Type B pancreatic cell (in vitro differentiated cells): ENCODE results near the gene TMEM141. TPM values are rescaled to one million over a fixed set of nuclear protein-coding genes. Genes with fewer than 3 reads are reported as not detected.

ENCODE experiments used
- DNase-seq: peaks from one replicate; pipeline ENCODE4 v3.0.0; 2021; ENCODE audit warnings: mixed read lengths; ENCODE audit not compliant: unreplicated experiment; ENCODE audit errors: extremely low spot score
- H3K27ac Mint-ChIP-seq: 2 replicates; pipeline ENCODE4 v1.8.0; 2021; ENCODE audit warnings: mild to moderate bottlenecking, mixed read lengths
- H3K27me3 Mint-ChIP-seq: 2 replicates; pipeline ENCODE4 v1.8.0; 2021; ENCODE audit warnings: mixed read lengths
- H3K36me3 Mint-ChIP-seq: 2 replicates; pipeline ENCODE4 v1.8.0; 2021; ENCODE audit warnings: mixed read lengths
- H3K4me1 Mint-ChIP-seq: one replicate; pipeline ENCODE4 v1.8.0; 2021; ENCODE audit warnings: mixed read lengths; ENCODE audit not compliant: unreplicated experiment
- H3K4me3 Mint-ChIP-seq: 2 replicates; pipeline ENCODE4 v1.8.0; 2021; ENCODE audit warnings: mild to moderate bottlenecking, mixed read lengths
- H3K9me3 Mint-ChIP-seq: 2 replicates; pipeline ENCODE4 v1.8.0; 2021; ENCODE audit warnings: mixed read lengths
- total RNA-seq: library from RNA; stranded (reverse); gene quantifications from 2 replicates; pipeline ENCODE4 v1.2.1, GENCODE V29; 2021; ENCODE audit warnings: low replicate concordance
- TF ChIP-seq, protein P1 (sequence below): fragments of 200-600 bp; sonication (generic); conservative IDR thresholded peaks from 2 replicates; pipeline ENCODE4 v1.5.0; 2021; ENCODE audit warnings: antibody characterized with exemption, mild to moderate bottlenecking

TMEM141 gene
- total RNA-seq, 1 donor from 2014 or later: 62.3 TPM

DNA sequence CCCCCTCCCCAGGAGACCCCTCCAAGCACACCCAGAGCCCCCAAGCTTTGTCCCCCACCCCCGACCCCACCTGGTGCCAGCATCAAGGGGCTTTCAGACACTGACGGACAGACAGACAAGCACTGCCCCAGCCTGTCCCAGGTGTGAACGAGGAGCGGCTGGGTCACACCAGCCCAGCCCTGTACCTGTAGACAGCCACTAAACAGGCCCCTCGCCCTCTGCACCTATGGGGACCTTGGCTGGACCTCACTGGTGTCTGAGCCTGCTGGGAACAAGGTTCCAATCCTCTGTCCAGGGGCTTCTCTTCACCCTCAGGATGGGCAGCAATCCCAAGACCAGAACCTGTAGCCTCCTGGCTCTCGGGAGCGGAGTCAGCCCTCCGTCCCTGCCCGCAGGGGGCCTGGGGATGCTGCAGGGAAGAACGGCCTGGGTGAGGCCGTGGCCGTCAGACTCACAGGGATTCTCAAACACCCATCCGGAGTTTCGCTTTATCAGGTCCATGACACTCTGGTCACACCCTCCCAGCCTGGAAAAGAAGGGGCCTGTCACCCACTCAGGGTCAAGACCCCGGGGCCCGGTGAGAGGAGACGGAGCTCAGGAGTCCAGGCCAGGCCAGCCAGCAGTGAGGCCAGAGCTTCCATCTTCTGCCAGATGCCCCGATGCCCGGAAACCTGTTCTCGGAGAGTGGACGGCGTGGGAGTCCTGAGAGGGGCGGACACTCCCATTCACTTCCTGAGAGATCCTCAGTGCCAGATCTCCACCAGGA lies 45.6 kb upstream of the TMEM141 start:
- TF ChIP-seq, protein P1, sequence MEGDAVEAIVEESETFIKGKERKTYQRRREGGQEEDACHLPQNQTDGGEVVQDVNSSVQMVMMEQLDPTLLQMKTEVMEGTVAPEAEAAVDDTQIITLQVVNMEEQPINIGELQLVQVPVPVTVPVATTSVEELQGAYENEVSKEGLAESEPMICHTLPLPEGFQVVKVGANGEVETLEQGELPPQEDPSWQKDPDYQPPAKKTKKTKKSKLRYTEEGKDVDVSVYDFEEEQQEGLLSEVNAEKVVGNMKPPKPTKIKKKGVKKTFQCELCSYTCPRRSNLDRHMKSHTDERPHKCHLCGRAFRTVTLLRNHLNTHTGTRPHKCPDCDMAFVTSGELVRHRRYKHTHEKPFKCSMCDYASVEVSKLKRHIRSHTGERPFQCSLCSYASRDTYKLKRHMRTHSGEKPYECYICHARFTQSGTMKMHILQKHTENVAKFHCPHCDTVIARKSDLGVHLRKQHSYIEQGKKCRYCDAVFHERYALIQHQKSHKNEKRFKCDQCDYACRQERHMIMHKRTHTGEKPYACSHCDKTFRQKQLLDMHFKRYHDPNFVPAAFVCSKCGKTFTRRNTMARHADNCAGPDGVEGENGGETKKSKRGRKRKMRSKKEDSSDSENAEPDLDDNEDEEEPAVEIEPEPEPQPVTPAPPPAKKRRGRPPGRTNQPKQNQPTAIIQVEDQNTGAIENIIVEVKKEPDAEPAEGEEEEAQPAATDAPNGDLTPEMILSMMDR: no peak
- H3K4me3 Mint-ChIP-seq: no peak overlapping the region
- H3K27ac Mint-ChIP-seq: no peak overlapping the region
- no peaks in the 10 kb centered on the region for H3K4me1 Mint-ChIP-seq
- DNase-seq: no peak
- H3K27me3 Mint-ChIP-seq: no peaks in the 10 kb centered on the region
- H3K9me3 Mint-ChIP-seq: no peaks in the 10 kb centered on the region
- H3K36me3 Mint-ChIP-seq: no peaks in the 10 kb centered on the region

GRCh38 chr9:136746155-136746490 lies 45.0 kb upstream of the TMEM141 start:
- Mint-ChIP-seq H3K4me1 (no peaks in the 10 kb centered on the region), H3K27ac (no peak overlapping the region), H3K27me3 (no peaks in the 10 kb centered on the region), H3K36me3 (no peaks in the 10 kb centered on the region), H3K4me3 (no peak overlapping the region), H3K9me3 (no peaks in the 10 kb centered on the region)
- TF ChIP-seq, protein P1: no peak
- no peak for DNase-seq

DNA sequence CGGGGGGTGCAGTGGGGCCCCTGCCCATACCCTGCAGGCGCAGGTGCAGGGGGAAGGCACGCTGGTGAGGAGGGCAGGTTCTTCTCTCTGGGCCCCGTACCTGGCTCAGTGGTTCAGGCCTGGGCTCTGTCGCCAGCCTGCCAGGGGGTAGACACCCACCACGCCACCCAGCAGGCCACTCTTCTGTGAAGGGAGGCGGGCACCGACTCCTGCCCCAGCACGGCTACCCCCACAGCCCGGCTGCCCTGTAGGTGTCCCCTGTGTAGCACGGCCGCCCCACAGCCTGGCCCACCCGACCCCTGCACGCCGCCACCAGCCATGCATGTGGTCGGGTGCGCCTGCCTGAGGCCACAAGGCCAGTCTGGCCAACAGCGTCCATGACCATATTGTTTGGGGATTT lies 44.5 kb upstream of the TMEM141 start:
- no peaks in the 10 kb centered on the region for H3K9me3 Mint-ChIP-seq
- TF ChIP-seq, protein P1: no peak
- H3K27ac Mint-ChIP-seq: no peak overlapping the region
- peaks cover under 1% of the 10 kb centered on the region for H3K27me3 Mint-ChIP-seq
- DNase-seq: no peak
- H3K4me3 Mint-ChIP-seq: no peak overlapping the region
- no peaks in the 10 kb centered on the region for H3K4me1 Mint-ChIP-seq
- no peaks in the 10 kb centered on the region for H3K36me3 Mint-ChIP-seq

DNA sequence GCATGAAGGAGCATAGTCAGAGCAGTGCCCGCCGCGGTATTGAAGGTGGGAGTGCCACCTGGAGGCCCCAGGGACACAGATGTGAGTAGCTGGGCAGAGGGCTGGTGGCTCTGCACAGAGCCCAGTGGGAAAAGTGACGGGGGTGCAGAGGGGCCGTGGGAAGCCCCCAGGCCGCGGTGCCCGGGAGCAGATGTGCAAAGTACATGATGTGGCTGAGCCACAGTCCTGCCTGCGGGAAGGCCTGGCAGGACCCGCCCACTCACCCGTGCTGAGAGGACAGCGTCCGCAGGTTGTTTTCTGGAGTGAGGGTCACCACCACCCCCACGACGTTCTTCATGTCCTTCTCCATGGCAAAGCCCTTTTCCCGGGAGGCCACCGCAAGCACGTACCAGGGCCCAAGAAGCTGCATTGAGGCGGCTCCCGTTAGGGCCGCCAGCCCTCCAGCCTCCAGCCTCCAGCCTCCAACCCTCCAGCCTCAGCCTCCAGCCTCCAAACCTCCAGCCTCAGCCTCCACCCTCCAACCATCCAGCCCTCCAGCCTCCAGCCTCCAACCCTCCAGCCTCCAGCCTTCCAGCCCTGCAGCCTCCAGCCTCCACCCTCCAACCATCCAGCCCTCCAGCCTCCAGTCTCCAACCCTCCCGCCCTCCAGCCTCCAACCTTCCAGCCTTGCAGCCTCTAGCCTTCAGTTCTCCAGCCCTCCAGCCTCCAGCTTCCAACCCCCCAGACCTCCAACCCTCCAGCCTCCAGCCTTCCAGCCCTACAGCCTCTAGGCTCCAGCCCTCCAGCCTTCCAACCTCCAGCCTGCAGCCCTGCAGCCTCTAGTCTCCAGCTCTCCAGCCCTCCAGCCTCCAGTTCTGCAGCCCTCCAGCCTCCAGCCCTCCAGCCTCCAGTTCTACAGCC lies 43.7 kb upstream of the TMEM141 start:
- H3K27ac Mint-ChIP-seq: no peak overlapping the region
- TF ChIP-seq, protein P1: no peak
- H3K4me3 Mint-ChIP-seq: no peak overlapping the region

GRCh38 chr9:136748201-136748600 lies 42.9 kb upstream of the TMEM141 start, which contains the start of gene LCN6:
Gene LCN6, minus strand, starts transcription at chr9:136748525. Its CDS starts 42 bp downstream, at chr9:136748483.
- H3K27ac Mint-ChIP-seq: no peak within 1 kb of the TSS
- H3K27me3 Mint-ChIP-seq: peaks cover 12% of the 10 kb centered on the region
- no peak within 1 kb of the TSS for H3K4me3 Mint-ChIP-seq
- no peaks in the 10 kb centered on the region for H3K36me3 Mint-ChIP-seq
- no peaks in the 10 kb centered on the region for H3K4me1 Mint-ChIP-seq
- TF ChIP-seq, protein P1: no peak
- H3K9me3 Mint-ChIP-seq: peaks cover 8% of the 10 kb centered on the region
- DNase-seq: no peak

More for the DNA sequence above, 43.7 kb upstream of the TMEM141 start:
- no peak for DNase-seq
- Mint-ChIP-seq H3K36me3 (no peaks in the 10 kb centered on the region), H3K4me1 (no peaks in the 10 kb centered on the region), H3K27me3 (peaks cover 7% of the 10 kb centered on the region), H3K9me3 (peaks cover 3% of the 10 kb centered on the region)
